IPS-NIHi11 (cell line): Measurements from ENCODE around the gene DVL3.

Source experiments
- DNase-seq: peaks from one replicate; pipeline ENCODE4 v3.0.0; 2012; ENCODE audit warnings: mixed read lengths, low spot score

The DVL3 gene

DNA sequence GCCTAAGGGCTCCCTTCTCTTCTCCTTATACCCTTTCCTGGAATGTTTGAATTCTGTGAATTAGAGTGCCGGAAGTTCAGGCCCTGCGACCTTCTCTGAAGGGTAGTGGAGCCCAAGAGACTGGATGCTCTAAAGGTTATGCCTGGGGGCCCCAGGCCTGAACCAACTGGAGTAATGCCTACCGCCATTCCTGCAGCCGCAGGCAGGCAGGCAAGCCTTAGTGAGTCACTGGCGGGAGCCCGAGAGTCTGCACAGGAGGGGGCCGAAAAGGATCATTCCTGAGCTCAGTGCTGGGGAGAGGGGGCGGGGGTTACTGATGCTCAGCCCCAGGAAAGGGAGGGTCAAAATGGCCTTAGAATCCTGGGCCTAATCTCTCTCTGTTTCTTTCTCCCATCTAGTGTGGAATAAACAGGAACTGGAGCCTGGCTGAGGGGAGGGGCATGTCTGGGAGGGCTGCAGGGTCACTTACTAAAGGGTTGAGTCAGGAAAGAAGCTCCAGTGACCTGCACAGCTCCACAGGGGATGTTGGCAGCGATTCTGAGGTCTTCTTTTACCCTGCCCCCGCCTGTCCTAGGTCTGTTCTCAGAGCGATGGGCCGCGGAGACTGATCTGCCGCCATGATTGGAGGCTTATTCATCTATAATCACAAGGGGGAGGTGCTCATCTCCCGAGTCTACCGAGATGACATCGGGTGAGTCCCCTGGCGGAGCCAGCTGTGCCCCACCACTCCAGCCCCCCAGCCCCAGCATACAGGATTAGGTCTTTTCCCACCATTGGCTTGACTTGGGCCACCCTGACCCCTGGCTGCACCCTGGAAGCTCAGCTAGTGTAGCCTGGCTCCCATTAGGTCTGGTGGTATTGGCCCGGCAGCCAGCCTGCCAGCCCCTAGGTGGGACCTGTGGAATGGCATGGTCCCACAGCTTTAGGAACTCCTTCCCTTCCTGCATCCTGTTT, 21.5 kb downstream of the DVL3 start:
- peak; percentile 83 for DNase-seq

DNA sequence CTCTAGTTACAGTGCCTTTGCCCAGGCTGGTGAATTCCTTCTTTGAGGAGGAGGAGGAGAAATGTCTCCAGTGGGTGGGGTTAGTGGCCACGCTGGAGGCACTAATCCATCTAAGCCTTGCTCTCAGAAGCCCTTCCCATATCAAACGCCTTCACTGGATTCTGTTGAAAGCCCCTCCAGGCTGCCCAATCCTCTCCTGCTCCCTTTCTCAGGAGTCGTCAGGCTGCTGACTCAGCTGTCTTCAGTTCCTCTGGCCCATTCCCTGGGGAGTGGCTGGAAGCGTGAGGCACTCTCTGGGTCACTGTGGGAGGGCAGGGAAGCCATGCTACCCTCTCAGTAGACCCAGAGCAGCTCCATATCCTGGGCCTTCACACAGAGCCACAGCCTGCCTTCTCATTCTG, 22.2 kb downstream of the DVL3 start:
- no peak for DNase-seq

DNA sequence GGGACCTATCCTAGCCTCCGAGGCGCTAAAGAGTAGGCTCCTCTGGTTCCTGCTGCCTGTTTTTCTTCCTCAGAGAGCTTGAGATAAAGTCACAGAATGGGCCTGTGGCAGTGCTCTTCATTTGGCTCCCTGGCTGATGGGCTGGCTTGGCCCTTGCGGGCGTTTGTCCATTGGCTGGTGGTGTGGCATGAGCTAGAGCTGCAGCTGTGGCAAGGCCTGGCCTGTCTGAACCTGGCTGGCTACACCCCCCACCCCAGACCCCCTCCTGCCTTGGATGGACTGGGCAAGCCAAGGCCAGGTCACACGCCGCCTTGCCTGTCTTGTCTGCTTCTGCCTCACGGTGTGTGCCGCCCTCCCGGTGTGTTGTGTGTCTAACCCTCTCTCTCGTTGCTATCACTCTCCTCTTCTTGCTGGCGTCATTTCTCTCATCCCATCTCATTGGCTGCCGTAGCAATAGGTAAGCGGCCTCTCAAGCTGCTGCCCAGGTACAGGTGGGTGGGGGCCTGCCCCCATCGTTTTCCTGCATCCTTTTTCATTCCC, 22.7 kb downstream of the DVL3 start:
- DNase-seq, result no peak

DNA sequence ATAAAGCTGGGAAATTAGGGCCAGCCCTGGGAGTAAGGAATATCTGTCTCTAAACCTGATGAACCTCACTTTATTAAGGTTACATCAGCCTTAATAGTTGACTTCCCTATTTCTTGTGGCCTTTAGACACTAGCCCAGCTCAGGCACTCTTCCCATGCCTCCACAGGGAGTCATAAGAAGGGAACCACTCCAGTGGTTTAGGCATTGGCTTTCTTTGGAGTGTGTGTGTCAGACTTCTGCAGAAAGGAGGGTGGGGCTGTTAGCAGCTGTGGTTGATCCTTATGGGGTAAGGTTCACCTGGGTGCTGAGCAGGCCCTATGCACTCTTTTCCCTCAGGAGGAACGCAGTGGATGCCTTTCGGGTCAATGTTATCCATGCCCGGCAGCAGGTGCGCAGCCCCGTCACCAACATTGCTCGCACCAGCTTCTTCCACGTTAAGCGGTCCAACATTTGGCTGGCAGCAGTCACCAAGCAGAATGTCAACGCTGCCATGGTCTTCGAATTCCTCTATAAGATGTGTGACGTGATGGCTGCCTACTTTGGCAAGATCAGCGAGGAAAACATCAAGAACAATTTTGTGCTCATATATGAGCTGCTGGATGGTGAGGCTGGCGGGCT, 23.5 kb downstream of the DVL3 start:
- no peak for DNase-seq

DNA sequence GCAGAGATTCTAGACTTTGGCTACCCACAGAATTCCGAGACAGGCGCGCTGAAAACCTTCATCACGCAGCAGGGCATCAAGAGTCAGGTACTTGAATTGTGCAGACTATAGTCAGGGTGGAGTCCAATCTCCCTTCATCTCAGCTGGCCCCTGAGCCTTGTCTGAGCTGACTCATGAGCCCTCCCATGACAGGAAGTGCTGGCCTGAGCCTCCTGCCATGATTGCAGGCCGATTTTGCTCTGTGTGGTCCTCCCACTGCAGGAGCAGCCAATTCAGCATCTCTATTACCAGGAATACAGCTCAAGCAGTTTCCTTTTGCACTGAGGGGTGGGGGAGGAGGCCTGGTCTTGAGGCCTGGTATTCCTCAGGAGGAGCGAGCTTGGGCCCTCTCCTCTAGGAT, 25.0 kb downstream of the DVL3 start:
- no peak for DNase-seq

DNA sequence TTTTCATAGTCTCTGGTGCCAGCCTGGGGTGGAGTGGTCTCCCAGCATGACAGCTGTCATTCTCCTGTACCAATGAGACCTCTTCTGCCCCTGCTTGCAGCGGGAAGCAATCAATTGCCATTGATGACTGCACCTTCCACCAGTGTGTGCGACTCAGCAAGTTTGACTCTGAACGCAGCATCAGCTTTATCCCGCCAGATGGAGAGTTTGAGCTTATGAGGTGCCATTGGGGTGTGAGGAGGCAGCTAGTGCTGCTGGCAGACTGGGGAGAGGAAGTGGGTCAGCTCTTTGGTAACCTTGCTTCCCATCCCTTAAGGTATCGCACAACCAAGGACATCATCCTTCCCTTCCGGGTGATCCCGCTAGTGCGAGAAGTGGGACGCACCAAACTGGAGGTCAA, 26.4 kb downstream of the DVL3 start:
- DNase-seq, result no peak

DNA sequence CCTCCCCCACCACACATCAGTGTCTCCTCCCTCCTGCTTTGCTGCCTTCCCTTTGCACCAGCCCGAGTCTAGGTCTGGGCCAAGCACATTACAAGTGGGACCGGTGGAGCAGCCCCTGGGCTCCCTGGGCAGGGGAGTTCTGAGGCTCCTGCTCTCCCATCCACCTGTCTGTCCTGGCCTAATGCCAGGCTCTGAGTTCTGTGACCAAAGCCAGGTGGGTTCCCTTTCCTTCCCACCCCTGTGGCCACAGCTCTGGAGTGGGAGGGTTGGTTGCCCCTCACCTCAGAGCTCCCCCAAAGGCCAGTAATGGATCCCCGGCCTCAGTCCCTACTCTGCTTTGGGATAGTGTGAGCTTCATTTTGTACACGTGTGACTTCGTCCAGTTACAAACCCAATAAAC, 28.5 kb downstream of the DVL3 start:
- no peak for DNase-seq

DNA sequence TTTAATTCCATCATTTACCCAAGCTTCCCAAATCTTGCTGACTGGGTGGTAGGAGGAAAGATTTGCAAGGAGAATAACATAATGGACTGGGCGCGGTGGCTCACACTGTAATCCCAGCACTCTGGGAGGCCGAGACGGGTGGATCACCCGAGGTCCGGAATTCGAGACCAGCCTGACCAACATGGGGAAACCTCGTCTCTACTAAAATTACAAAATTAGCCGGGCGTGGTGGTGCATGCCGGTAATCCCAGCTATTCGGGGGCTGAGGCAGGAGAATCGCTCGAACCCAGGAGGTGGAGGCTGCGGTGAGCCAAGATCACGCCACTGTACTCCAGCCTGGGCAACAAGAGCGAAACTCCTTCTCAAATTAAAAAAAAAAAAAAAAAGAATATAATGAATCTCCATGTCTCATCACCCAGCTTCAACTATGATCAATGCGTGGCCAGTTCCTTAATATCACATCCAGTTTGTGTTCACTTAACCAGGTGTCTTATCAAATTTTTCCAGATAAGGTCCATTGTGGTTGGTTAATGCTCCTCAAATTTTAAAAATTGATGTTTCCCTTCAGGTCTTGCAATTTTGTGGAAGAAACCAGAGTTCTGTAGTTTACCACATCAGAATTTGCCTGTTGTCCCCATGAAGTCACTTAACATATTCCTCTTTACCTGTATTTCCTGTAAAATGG, 29.5 kb downstream of the DVL3 start:
- DNase-seq, result no peak

DNA sequence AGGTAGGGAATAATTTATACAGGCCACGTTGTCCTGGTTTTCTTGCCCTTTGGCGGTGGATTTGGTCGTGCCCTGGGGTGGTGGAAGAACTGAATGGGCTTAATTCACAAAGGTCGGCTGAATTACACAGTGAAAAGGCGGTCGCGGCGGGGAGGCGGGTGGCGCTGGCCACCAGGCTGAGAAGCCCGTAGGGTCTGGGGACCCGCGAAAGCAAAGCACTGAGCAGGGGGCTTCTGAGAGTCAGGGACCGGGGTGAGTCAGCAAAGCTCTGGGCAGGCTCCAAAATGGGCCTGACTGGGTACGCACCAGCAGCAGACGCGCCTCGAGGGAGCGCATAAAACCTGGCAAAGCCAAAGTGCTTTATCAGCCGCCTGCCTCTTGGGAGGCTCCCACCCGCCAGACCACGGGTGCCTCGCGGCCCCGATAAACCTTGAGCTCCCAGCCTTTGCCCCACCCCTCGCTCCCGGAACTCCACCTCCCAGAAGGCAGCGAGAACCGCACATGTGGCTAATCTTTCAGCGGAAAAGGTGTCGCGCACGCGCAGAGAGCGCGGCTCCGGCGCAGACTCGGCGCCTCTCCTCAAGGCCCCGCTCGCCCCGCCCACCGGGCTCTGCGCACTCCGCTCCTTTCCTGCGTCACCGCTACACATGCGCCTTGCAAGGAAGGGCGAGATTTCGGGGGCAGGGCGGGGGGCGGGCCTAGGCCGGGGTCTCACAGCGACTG, 30.4 kb downstream of the DVL3 start:
- DNase-seq, result peak; percentile 99

DNA sequence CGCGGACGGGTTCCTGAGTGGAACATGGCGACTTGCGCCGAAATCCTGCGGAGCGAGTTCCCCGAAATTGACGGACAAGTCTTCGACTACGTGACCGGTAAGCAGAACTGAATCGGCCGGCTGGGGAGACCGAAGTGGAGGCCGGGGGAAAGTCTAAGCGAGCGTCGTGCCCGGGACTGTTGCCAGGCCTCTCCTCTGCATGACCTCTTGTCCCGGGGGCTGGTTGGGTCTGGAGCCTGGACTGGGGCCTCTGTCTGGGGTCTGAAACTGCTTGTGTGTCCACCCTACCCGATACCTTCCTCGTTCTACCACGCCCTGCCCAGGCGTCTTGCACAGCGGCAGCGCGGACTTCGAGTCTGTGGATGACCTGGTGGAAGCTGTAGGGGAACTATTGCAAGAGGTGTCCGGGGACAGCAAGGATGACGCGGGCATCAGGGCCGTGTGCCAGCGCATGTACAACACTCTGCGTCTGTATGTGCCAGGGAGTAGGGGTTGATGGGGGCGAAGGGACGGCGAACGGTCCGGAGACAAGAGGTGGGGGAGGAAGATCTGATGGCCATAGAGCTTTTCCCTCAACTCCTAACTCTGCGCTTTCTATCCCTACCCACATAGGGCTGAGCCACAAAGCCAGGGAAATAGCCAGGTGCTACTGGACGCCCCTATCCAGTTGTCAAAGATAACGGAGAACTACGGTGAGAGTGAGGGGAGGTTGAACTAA, 31.2 kb downstream of the DVL3 start, which contains the start of gene ABCF3:
TSS of gene ABCF3 (plus strand) at position 16 of the 718 bp plus-strand sequence. CDS start at position 25, 9 bp downstream.
- DNase-seq, result no peak

DNA sequence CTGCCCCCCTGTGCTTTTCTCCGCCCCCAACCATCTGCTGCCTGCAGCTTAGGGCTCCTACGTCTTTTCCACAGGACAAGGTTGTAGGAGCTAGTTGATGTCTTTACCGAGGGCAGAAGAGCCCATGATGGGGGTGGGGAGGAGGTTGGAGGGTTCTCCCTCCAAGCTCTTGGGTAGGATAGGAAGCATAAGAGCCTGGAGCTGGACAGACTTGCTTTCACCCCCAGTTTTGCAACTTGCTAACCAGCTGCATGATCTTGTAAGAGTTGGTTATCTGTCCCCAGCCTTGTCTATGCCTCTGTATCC, 31.7 kb downstream of the DVL3 start:
- no peak for DNase-seq

DNA sequence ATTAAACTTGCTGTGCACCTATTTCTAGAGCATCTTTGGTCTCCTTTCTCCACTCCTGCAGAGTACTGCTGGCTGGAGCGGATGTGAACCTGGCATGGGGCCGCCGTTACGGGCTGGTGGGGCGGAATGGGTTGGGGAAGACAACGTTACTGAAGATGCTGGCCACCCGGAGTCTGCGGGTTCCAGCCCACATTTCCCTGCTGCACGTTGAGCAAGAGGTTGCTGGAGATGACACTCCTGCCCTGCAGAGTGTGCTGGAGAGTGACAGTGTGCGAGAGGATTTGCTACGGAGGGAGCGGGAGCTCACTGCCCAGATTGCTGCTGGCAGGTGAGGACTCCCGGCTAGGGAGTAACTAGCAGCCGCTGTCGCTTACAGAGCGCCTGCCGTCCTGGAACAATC, 32.9 kb downstream of the DVL3 start:
- DNase-seq, result no peak

DNA sequence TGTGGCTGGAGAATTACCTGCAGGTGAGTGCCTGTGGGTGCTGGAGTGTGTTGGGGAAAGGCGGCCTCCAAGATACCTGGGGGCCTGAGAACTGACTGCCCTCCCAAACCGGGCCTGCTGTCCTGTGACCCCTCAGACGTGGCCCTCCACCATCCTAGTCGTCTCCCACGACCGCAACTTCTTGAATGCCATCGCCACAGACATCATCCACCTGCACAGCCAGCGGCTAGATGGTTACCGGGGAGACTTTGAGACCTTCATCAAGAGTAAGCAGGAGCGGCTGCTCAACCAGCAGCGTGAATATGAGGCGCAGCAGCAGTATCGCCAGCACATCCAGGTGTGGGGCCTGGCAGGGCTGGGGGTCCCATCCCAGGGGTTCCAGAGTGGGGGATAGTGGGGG, 34.2 kb downstream of the DVL3 start:
- no peak for DNase-seq

DNA sequence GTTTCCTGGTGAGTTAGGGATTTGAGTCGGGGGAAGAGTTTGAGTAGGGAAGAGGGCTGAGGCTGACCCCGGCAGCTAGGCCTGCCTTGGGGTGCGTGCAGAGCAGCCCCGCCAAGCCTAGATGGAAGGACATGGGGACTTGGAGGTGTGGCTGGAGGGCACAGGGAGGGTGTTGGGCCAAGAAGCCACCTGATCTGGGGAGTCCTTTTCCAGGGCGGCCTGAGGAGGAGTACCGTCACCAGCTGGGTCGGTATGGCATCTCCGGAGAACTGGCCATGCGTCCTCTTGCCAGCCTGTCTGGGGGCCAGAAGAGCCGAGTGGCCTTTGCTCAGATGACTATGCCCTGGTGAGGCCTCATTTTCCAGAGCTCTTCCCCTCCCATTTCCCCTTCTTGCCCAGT, 37.7 kb downstream of the DVL3 start:
- no peak for DNase-seq

DNA sequence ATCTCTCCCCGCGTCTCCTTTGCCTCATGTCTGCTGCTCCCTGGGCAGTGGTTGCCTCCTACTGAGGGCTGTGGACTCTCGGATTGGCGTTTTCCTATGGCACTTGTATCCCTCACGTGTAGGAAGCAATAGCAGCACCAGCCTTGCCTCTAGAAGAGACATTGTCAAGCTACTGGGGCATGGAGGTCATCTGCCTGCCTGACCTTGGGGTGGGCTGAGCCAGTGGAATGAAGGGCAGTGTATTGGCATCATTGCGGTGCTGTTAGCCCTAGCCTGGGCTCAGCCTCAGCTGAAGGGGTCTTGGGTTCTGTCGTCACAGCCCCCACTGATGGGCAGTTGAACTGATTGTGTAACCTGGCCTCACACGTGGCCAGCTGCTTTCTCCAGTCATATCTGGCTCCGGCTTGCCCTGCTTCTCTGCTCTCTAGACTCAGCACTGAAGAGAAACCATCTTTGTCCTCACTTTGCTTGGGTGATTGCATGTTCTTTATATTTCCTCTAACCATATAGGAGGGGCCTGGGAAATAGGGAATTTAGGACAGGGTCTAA, 38.9 kb downstream of the DVL3 start:
- DNase-seq, result no peak

DNA sequence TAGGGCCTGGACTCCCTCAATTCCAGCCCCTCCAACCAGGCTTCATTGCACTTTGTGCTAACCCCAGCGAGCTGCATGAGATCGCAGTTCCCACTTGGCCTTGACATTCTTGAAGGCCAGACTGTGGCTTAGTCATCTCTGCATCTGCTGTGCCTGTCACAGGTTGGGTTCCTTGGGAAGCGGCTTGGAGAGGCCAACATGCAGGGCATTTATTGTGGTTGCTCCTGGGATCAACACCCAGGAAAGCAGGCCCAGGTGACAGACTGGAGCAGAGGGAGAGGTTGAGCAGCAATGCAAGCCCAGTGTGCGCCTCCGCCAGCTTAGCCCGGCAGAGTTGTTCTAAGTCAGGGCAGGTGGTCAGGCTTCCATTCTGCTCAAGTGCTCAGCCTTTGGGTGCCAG, 41.4 kb downstream of the DVL3 start:
- DNase-seq, result no peak

DNA sequence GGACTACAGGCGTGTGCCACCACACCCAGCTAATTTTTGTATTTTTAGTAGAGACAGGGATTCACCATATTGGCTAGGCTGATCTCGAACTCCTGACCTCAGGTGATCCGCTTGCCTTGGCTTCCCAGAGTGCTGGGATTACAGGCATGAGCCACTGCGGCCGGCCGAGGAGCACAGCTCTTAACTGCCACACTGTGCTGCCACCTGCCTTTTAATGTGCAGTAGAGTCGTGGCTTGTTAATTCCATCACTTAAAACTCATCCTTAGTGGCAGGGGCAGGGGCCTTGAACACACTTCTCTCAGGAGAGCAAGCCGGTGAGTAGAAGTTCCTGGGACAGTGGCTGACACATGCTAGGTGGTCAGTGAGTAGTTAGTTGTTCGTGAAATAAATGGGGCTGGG, 43.3 kb downstream of the DVL3 start:
- DNase-seq, result no peak

DNA sequence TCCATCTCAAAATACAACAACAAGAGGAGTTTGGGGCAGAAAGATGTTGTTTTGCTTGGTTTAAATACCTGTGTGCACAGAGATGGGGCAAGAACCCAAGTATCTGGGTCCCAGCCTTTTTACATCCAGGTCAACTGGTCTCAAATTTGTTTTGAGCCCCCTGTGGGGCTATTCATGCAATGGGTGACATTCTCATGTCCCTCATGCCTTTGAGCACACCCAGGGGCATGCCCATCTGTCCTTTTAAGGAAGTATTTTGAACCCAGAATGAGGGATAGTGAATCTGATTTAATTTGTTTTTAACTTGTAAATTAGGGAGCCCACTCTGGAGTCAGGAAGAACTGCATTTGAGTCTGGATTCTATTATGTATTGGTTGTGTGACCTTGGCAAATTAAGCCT, 45.6 kb downstream of the DVL3 start:
- DNase-seq, result no peak

DNA sequence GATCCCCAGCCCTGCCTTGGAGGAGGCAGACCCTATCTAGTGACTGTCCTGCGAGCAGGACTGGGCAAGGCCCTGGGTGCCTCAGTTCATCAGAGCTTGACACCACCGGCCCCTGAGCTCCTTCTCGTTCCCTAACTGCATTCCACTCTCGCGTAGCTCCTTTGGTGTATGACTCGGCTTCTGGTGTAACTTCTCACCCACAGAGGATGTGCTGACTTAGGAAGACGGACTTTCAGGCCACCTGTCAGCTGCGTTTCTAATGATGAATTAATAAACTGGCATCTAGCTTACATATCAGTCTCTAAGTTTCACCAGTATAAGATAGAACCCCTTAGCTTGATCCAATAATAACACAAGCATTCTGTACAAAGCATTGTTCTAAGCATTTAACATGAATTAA, 48.3 kb downstream of the DVL3 start:
- DNase-seq, result no peak

DNA sequence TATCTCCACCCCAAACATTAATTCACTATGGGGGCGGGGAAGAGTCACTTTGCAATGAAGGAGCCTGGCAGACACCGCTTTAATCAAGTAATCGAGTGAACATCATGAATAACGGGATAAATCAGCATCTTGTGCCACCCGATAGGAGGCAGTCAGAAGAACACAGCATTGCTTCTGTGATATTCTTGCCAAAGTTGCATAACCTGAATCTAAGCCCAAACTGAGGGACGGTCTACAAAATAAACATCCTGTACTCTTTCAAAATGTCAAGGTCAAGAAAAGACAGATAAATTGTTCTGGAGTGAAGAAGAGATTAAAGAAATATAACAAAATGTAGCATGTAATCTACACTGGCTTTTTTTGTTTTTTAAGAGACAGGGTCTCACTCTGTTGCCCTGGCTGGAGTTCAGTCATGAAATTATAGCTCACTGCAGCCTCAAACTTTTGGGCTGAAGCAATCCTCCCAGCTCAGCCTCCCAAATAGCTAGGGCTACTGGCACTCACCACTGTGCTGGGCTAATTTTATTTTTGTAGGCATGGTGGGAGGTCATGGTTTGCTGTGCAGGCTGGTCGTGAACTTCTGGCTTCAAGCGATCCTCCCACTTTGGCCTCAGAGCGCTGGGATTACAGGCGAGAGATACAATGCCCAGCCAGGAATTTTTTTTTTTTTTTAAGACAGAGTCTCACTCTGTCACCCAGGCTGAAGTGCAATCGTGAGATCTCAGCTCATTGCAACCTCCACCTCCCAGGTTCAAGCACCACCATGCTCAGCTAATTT, 54.2 kb downstream of the DVL3 start:
- no peak for DNase-seq
